ENCODE results near the gene OVCH1. TPM values are rescaled to one million over a fixed set of nuclear protein-coding genes. Genes with fewer than 3 reads are reported as not detected.
"Not testable (repeated sequence)": the region's sequence is repeated elsewhere in the genome, so short reads cannot be mapped to it uniquely, and the experiment has no call there.

OVCH1 gene
- total RNA-seq, 1 donor from 2014 or later = not detected

- FAIRE-seq (no peak), DNase-seq (ENCODE audit: low read depth) (no peak)
- no peaks in the 10 kb centered on the region for H3K27me3 ChIP-seq (ENCODE audit: control insufficient read depth, insufficient read depth, low read length)
- no peak for TF ChIP-seq CTCF (IDR thresholded peaks at IDR 0.05; ENCODE audit: insufficient read depth, low read length, severe bottlenecking)
- no peaks in the 10 kb centered on the region for H3K36me3 ChIP-seq (ENCODE audit: control insufficient read depth, insufficient read depth, low read length)
- H3K4me3 ChIP-seq (ENCODE audit: low read depth, low read length) = no peak overlapping the region
Observed at GRCh38 chr12:29448157-29448556, 49.3 kb downstream of the OVCH1 start.

- Histone ChIP-seq H3K27me3 (ENCODE audit: control insufficient read depth, insufficient read depth, low read length) (no peaks in the 10 kb centered on the region), H3K36me3 (ENCODE audit: control insufficient read depth, insufficient read depth, low read length) (no peaks in the 10 kb centered on the region), H3K4me3 (ENCODE audit: low read depth, low read length) (no peak overlapping the region)
- FAIRE-seq (no peak), DNase-seq (ENCODE audit: low read depth) (no peak)
- TF ChIP-seq CTCF (IDR thresholded peaks at IDR 0.05; ENCODE audit: insufficient read depth, low read length, severe bottlenecking) = no peak
Observed at GRCh38 chr12:29447285-29447975, 50.1 kb downstream of the OVCH1 start.

- DNase-seq (ENCODE audit: low read depth) (no peak), FAIRE-seq (no peak)
- no peak for TF ChIP-seq CTCF (IDR thresholded peaks at IDR 0.05; ENCODE audit: insufficient read depth, low read length, severe bottlenecking)
- Histone ChIP-seq H3K27me3 (ENCODE audit: control insufficient read depth, insufficient read depth, low read length) (no peaks in the 10 kb centered on the region), H3K36me3 (ENCODE audit: control insufficient read depth, insufficient read depth, low read length) (no peaks in the 10 kb centered on the region), H3K4me3 (ENCODE audit: low read depth, low read length) (no peak overlapping the region)
Observed at GRCh38 chr12:29439506-29439905, 58.0 kb downstream of the OVCH1 start.

- Histone ChIP-seq H3K27me3 (ENCODE audit: control insufficient read depth, insufficient read depth, low read length) (no peaks in the 10 kb centered on the region), H3K4me3 (ENCODE audit: low read depth, low read length) (no peak overlapping the region), H3K36me3 (ENCODE audit: control insufficient read depth, insufficient read depth, low read length) (no peaks in the 10 kb centered on the region)
- DNase-seq (ENCODE audit: low read depth) = no peak
- no peak for TF ChIP-seq CTCF (IDR thresholded peaks at IDR 0.05; ENCODE audit: insufficient read depth, low read length, severe bottlenecking)
- FAIRE-seq = no peak
Observed at GRCh38 chr12:29438752-29439408, 58.6 kb downstream of the OVCH1 start.

GRCh38 chr12:29437575-29437974 is 59.9 kb downstream of the OVCH1 start:
- H3K36me3 ChIP-seq (ENCODE audit: control insufficient read depth, insufficient read depth, low read length) = no peaks in the 10 kb centered on the region
- FAIRE-seq (no peak), DNase-seq (ENCODE audit: low read depth) (no peak)
- no peak overlapping the region for H3K4me3 ChIP-seq (ENCODE audit: low read depth, low read length)
- H3K27me3 ChIP-seq (ENCODE audit: control insufficient read depth, insufficient read depth, low read length) = no peaks in the 10 kb centered on the region
- no peak for TF ChIP-seq CTCF (IDR thresholded peaks at IDR 0.05; ENCODE audit: insufficient read depth, low read length, severe bottlenecking)

GRCh38 chr12:29436815-29437214 is 60.7 kb downstream of the OVCH1 start:
- H3K4me3 ChIP-seq (ENCODE audit: low read depth, low read length); H3K36me3 ChIP-seq (ENCODE audit: control insufficient read depth, insufficient read depth, low read length): not testable (repeated sequence)
- peak; percentile 58 for FAIRE-seq

More at GRCh38 chr12:29436815-29437214, 60.7 kb downstream of the OVCH1 start:
- DNase-seq (ENCODE audit: low read depth); H3K27me3 ChIP-seq (ENCODE audit: control insufficient read depth, insufficient read depth, low read length): not testable (repeated sequence)
